Memory B cell (primary cell): ENCODE data around the gene ATP9B.
A peak's percentile ranks its signal among the peaks of the same experiment; 100 is the strongest.

Source experiments
- ATAC-seq: fragments of 150-1000 bp; cut with Tn5 transposase; 2 replicates; pipeline ENCODE4 v1.10.0; 2021; ENCODE audit warnings: low read depth, mild to moderate bottlenecking, moderate library complexity
- DNase-seq, 2 donors: peaks; one replicate each; pipeline ENCODE4 v3.0.0; 2022; ENCODE audit warnings: low spot score in 2 of 2
- H3K27ac Mint-ChIP-seq: one replicate; pipeline ENCODE4 v1.8.0; 2022; ENCODE audit warnings: mild to moderate bottlenecking, moderate library complexity, mixed read lengths
- H3K27me3 Mint-ChIP-seq: one replicate; pipeline ENCODE4 v1.8.0; 2022; ENCODE audit warnings: mixed read lengths
- H3K36me3 Mint-ChIP-seq: one replicate; pipeline ENCODE4 v1.8.0; 2022; ENCODE audit warnings: mild to moderate bottlenecking, mixed read lengths
- H3K4me1 Mint-ChIP-seq: one replicate; pipeline ENCODE4 v1.8.0; 2022; ENCODE audit warnings: mixed read lengths
- H3K4me3 Mint-ChIP-seq: one replicate; pipeline ENCODE4 v1.8.0; 2022; ENCODE audit warnings: mild to moderate bottlenecking, moderate library complexity, mixed read lengths
- H3K9me3 Mint-ChIP-seq: one replicate; pipeline ENCODE4 v1.8.0; 2022; ENCODE audit warnings: mixed read lengths

ATP9B gene

GRCh38 chr18:79399275-79400081 lies 330.3 kb downstream of the ATP9B start:
- Mint-ChIP-seq H3K4me1 (peaks cover 37% of the 10 kb centered on the region), H3K9me3 (no peaks in the 10 kb centered on the region), H3K27ac (peak overlapping the region; percentile 97), H3K27me3 (no peaks in the 10 kb centered on the region), H3K4me3 (peak overlapping the region; percentile 96), H3K36me3 (peaks cover 7% of the 10 kb centered on the region)
- peak; percentile 3 for ATAC-seq
- DNase-seq, result peak in 1 of 2 donors; percentile 60

GRCh38 chr18:79400091-79400590 lies 330.9 kb downstream of the ATP9B start:
- H3K4me3 Mint-ChIP-seq, result peak overlapping the region; percentile 24
- H3K4me1 Mint-ChIP-seq, result peaks cover 39% of the 10 kb centered on the region
- H3K9me3 Mint-ChIP-seq, result no peaks in the 10 kb centered on the region
- DNase-seq (peak in 1 of 2 donors; percentile 52), ATAC-seq (peak; percentile 26)
- H3K27me3 Mint-ChIP-seq, result no peaks in the 10 kb centered on the region
- H3K27ac Mint-ChIP-seq, result no peak overlapping the region
- peaks cover 7% of the 10 kb centered on the region for H3K36me3 Mint-ChIP-seq

- Mint-ChIP-seq H3K27me3 (no peaks in the 10 kb centered on the region), H3K36me3 (peaks cover 7% of the 10 kb centered on the region), H3K9me3 (no peaks in the 10 kb centered on the region), H3K27ac (peak overlapping the region; percentile 99), H3K4me3 (peak overlapping the region; percentile 90), H3K4me1 (peaks cover 41% of the 10 kb centered on the region)
- peak; percentile 9 for ATAC-seq
- no peak for DNase-seq
Observed at GRCh38 chr18:79400591-79401381, 331.6 kb downstream of the ATP9B start.

GRCh38 chr18:79401494-79402208 lies 332.5 kb downstream of the ATP9B start:
- Mint-ChIP-seq H3K27me3 (no peaks in the 10 kb centered on the region), H3K4me1 (peaks cover 48% of the 10 kb centered on the region), H3K27ac (peak overlapping the region; percentile 99), H3K9me3 (no peaks in the 10 kb centered on the region), H3K4me3 (peak overlapping the region; percentile 90), H3K36me3 (peaks cover 10% of the 10 kb centered on the region)
- ATAC-seq, result no peak
- no peak for DNase-seq

- Mint-ChIP-seq H3K27ac (peak overlapping the region; percentile 99), H3K27me3 (no peaks in the 10 kb centered on the region), H3K36me3 (peaks cover 10% of the 10 kb centered on the region), H3K4me3 (peak overlapping the region; percentile 90), H3K4me1 (peaks cover 48% of the 10 kb centered on the region), H3K9me3 (no peaks in the 10 kb centered on the region)
- ATAC-seq (no peak), DNase-seq (no peak)
Observed at GRCh38 chr18:79402209-79402576, 333.0 kb downstream of the ATP9B start.

- DNase-seq, result no peak
- peaks cover 48% of the 10 kb centered on the region for H3K4me1 Mint-ChIP-seq
- no peaks in the 10 kb centered on the region for H3K27me3 Mint-ChIP-seq
Observed at GRCh38 chr18:79402977-79403722, 334.0 kb downstream of the ATP9B start.

GRCh38 chr18:79403723-79404566 lies 334.8 kb downstream of the ATP9B start:
- H3K36me3 Mint-ChIP-seq, result peaks cover 13% of the 10 kb centered on the region
- no peaks in the 10 kb centered on the region for H3K27me3 Mint-ChIP-seq
- H3K4me3 Mint-ChIP-seq, result peak overlapping the region; percentile 90
- H3K4me1 Mint-ChIP-seq, result peaks cover 43% of the 10 kb centered on the region
- H3K9me3 Mint-ChIP-seq, result no peaks in the 10 kb centered on the region
- DNase-seq (no peak), ATAC-seq (no peak)
- H3K27ac Mint-ChIP-seq, result peak overlapping the region; percentile 99

More at GRCh38 chr18:79402977-79403722, 334.0 kb downstream of the ATP9B start:
- H3K27ac Mint-ChIP-seq, result peak overlapping the region; percentile 99
- H3K36me3 Mint-ChIP-seq, result peaks cover 13% of the 10 kb centered on the region
- peak overlapping the region; percentile 90 for H3K4me3 Mint-ChIP-seq
- no peaks in the 10 kb centered on the region for H3K9me3 Mint-ChIP-seq
- ATAC-seq, result no peak

- H3K27ac Mint-ChIP-seq, result peak overlapping the region; percentile 99
- no peaks in the 10 kb centered on the region for H3K27me3 Mint-ChIP-seq
- H3K4me3 Mint-ChIP-seq, result peak overlapping the region; percentile 90
- H3K36me3 Mint-ChIP-seq, result peaks cover 12% of the 10 kb centered on the region
- H3K9me3 Mint-ChIP-seq, result no peaks in the 10 kb centered on the region
- ATAC-seq, result no peak
- peaks cover 42% of the 10 kb centered on the region for H3K4me1 Mint-ChIP-seq
- DNase-seq, result no peak
Observed at GRCh38 chr18:79404567-79404910, 335.3 kb downstream of the ATP9B start.

GRCh38 chr18:79405019-79405780 lies 336.0 kb downstream of the ATP9B start:
- Mint-ChIP-seq H3K27ac (peak overlapping the region; percentile 99), H3K4me3 (peak overlapping the region; percentile 90), H3K9me3 (no peaks in the 10 kb centered on the region), H3K36me3 (peaks cover 12% of the 10 kb centered on the region), H3K4me1 (peaks cover 42% of the 10 kb centered on the region), H3K27me3 (no peaks in the 10 kb centered on the region)
- no peak for ATAC-seq
- peak in 1 of 2 donors; percentile 34 for DNase-seq

- peaks cover 39% of the 10 kb centered on the region for H3K4me1 Mint-ChIP-seq
- peaks cover 14% of the 10 kb centered on the region for H3K36me3 Mint-ChIP-seq
- peak overlapping the region; percentile 99 for H3K27ac Mint-ChIP-seq
- peak overlapping the region; percentile 77 for H3K4me3 Mint-ChIP-seq
- H3K27me3 Mint-ChIP-seq, result no peaks in the 10 kb centered on the region
- no peaks in the 10 kb centered on the region for H3K9me3 Mint-ChIP-seq
- peak; percentile 81 to 93 for DNase-seq
- peak; percentile 86 for ATAC-seq
Observed at GRCh38 chr18:79405781-79406575, 336.8 kb downstream of the ATP9B start.

- ATAC-seq (no peak), DNase-seq (no peak)
- H3K27me3 Mint-ChIP-seq, result no peaks in the 10 kb centered on the region
- H3K4me1 Mint-ChIP-seq, result peaks cover 34% of the 10 kb centered on the region
- H3K4me3 Mint-ChIP-seq, result no peak overlapping the region
- peak overlapping the region; percentile 99 for H3K27ac Mint-ChIP-seq
- H3K36me3 Mint-ChIP-seq, result peaks cover 13% of the 10 kb centered on the region
- H3K9me3 Mint-ChIP-seq, result no peaks in the 10 kb centered on the region
Observed at GRCh38 chr18:79406708-79407107, 337.5 kb downstream of the ATP9B start.
